D721Med (cell line): ENCODE data around the gene PHACTR3.

ENCODE experiments used
- DNase-seq: peaks from one replicate; pipeline ENCODE4 v3.0.0; 2011; ENCODE audit warnings: low spot score; ENCODE audit not compliant: insufficient read length
- FAIRE-seq: peaks from 2 replicates; lab custom pipeline; 2011; peaks lifted over from hg19 to GRCh38; lab: Jason Lieb, UNC
- CTCF ChIP-seq: IDR thresholded peaks from 2 replicates; pipeline ENCODE4 v1.5.1; 2012; ENCODE audit warnings: mild to moderate bottlenecking, control low read depth; ENCODE audit not compliant: insufficient read depth; ENCODE audit errors: missing control alignments

Gene PHACTR3

DNA sequence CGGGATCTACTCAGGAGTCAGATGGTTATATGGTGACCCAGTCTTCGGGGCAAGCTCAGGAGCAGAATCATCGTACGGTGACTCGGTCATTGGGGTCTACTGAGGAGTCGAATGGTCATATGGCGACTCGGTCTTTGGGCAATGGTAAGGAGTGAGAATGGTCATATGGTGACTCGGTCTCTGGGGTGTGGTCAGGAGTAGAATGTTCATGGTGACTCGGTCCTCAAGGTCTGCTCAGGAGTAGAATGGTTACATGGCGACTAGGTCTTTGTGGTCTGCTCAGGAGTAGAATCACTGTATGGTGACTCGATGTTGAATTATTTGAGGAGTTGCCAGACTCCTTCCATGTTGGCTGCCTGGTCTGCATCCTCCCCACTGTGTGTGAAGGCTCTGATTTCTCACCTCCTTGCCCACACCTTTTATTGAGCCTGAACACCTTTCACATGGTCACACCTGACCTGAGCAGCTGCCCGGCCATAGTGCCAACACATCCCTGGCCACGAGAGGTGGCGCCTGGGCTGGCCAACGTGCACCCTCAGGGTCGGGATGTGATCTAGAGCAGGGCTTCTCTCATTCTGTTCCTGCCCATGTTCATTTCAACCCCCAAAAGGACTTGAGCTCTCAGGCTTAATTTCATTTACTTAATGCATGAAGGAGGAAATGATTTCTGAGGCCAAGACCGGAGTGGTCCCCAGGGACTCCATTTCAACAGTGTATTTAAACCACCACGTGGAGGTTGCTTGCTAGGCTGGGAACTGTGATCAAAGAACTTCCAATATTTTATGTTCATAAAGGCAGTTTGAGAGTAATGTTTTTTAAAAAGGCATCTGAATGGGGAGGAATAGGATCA lies 119.5 kb downstream of the PHACTR3 start:
- no peak for DNase-seq
- FAIRE-seq, result no peak
- TF ChIP-seq CTCF, result no peak

GRCh38 chr20:59724457-59725366 lies 120.4 kb downstream of the PHACTR3 start:
- DNase-seq (no peak), FAIRE-seq (no peak)
- no peak for TF ChIP-seq CTCF

- FAIRE-seq (no peak), DNase-seq (no peak)
- no peak for TF ChIP-seq CTCF
Measured at GRCh38 chr20:59725476-59726280, 121.3 kb downstream of the PHACTR3 start.

DNA sequence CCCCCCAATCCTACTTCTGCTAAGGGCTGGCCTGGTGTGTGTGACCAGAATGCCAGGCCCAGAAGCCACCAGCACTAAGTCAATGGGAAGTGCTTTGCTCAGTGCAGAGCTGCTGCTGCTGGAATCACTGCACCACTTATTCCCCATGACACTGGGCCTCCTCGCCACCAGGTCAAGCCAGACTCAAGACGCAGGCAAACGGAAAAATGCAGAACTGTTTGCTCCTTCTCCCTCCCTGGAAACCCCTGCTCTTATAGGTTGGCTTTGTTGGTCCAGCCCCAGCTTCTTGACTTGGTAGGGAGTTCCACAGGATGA lies 121.9 kb downstream of the PHACTR3 start:
- no peak for FAIRE-seq
- TF ChIP-seq CTCF, result no peak
- DNase-seq, result no peak

- no peak for FAIRE-seq
- TF ChIP-seq CTCF, result no peak
- no peak for DNase-seq
Measured at GRCh38 chr20:59728722-59729430, 124.5 kb downstream of the PHACTR3 start.

DNA sequence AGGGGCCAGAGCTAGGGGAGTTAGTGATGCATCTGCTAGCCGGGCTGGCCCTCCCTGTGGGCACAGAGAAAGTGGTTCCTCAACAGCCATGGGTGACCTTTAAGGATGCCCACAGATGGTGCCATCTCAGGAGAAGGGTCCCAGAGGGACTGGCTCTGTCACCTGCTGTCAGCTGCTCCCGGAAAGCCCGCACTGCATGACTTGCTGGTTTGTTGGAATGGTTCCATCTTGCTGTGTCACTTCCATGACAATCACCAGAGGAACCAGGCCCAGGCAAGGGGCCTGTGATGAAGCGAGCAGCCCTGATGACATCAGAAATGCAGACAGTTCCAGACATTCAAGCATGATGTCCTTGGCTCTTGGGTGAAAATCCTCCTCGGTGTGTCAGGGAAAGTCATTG lies 125.2 kb downstream of the PHACTR3 start:
- TF ChIP-seq CTCF, result no peak
- FAIRE-seq, result no peak
- DNase-seq, result no peak
